DND-41 (cell line): ENCODE data around the gene PPFIBP1.

ENCODE experiments used
- CTCF ChIP-seq: IDR thresholded peaks from 2 replicates; pipeline ENCODE4 v1.5.1; 2012; ENCODE audit warnings: borderline replicate concordance, low read length, moderate library complexity, mild to moderate bottlenecking; ENCODE audit not compliant: poor library complexity, severe bottlenecking; ENCODE audit errors: extremely low read depth
- EZH2 ChIP-seq: IDR thresholded peaks from 3 replicates; pipeline ENCODE4 v1.6.1; 2012; ENCODE audit warnings: borderline replicate concordance, low read depth, mild to moderate bottlenecking, moderate library complexity, low read length, inconsistent platforms; ENCODE audit not compliant: severe bottlenecking

- TF ChIP-seq EZH2 (no peak), CTCF (no peak)
Observed at GRCh38 chr12:27534765-27535161, 10.8 kb downstream of the PPFIBP1 start.
